Cardiac muscle cell (in vitro differentiated cells and primary cell): ENCODE data around the gene ZNRF4. TPM values are rescaled to one million over a fixed set of nuclear protein-coding genes. Genes with fewer than 3 reads are reported as not detected.
A peak's percentile ranks its signal among the peaks of the same experiment; 100 is the strongest.
"Not testable (repeated sequence)": the region's sequence is repeated elsewhere in the genome, so short reads cannot be mapped to it uniquely, and the experiment has no call there.

Experiments used
- DNase-seq, 2 donors: peaks; one replicate each; pipeline versions ENCODE4 v3.0.0 to v3.0.0-alpha.2; 2010 to 2017; ENCODE audit warnings: low read depth in 1 of 2, low spot score in 1 of 2
- H3K27ac ChIP-seq: fragments of 200-600 bp; sonication (generic); 2 replicates; pipeline ENCODE4 v1.5.1; 2016
- H3K27me3 ChIP-seq: fragments of 200-600 bp; sonication (generic); 2 replicates; pipeline ENCODE4 v1.6.0; 2016; ENCODE audit warnings: control low read depth
- H3K36me3 ChIP-seq: fragments of 200-600 bp; sonication (generic); 2 replicates; pipeline ENCODE4 v1.5.1; 2016; ENCODE audit warnings: control low read depth
- H3K4me1 ChIP-seq: fragments of 200-600 bp; sonication (generic); 2 replicates; pipeline ENCODE4 v1.8.1; 2017; ENCODE audit warnings: low read depth, mild to moderate bottlenecking, mixed run types
- H3K4me3 ChIP-seq: fragments of 200-600 bp; sonication (generic); 2 replicates; pipeline ENCODE4 v1.5.1; 2016; ENCODE audit warnings: mild to moderate bottlenecking
- H3K9me3 ChIP-seq: fragments of 200-600 bp; sonication (generic); 2 replicates; pipeline ENCODE4 v1.5.1; 2017; ENCODE audit warnings: low read depth, mild to moderate bottlenecking, control low read depth
- CTCF ChIP-seq: IDR thresholded peaks from 2 replicates; pipeline ENCODE4 v1.5.1; 2012; ENCODE audit warnings: low read depth, mild to moderate bottlenecking, low read length
- polyA plus RNA-seq: library from polyadenylated mRNA; unstranded; fragments of >200 nt; fragmentation: Nextera tagmentation; extraction: Ambion mirVana; gene quantifications from 2 replicates; pipeline ENCODE4 v1.2.1, GENCODE V29; 2016
- total RNA-seq: library from RNA; depleted of rRNA; stranded (reverse); fragments of >200 nt; gene quantifications from 2 replicates; pipeline ENCODE4 v1.2.3, GENCODE V29; 2016

Gene ZNRF4
- total and polyA plus RNA-seq, 2 experiments from 2014 or later = not detected

GRCh38 chr19:5436106-5436947 is 18.9 kb upstream of the ZNRF4 start:
- Histone ChIP-seq H3K36me3 (no peaks in the 10 kb centered on the region), H3K4me3 (peak overlapping the region; percentile 41), H3K9me3 (no peaks in the 10 kb centered on the region), H3K27me3 (peaks cover 65% of the 10 kb centered on the region), H3K27ac (no peak overlapping the region), H3K4me1 (no peaks in the 10 kb centered on the region)
- peak; percentile 78 to 86 for DNase-seq
- TF ChIP-seq CTCF = no peak

GRCh38 chr19:5436948-5437306 is 18.3 kb upstream of the ZNRF4 start:
- Histone ChIP-seq H3K9me3 (no peaks in the 10 kb centered on the region), H3K27me3 (peaks cover 68% of the 10 kb centered on the region), H3K4me1 (no peaks in the 10 kb centered on the region), H3K27ac (no peak overlapping the region), H3K36me3 (no peaks in the 10 kb centered on the region), H3K4me3 (peak overlapping the region; percentile 41)
- DNase-seq = no peak
- no peak for TF ChIP-seq CTCF

- not testable (repeated sequence) for H3K9me3 ChIP-seq, DNase-seq, H3K36me3 ChIP-seq, H3K4me1 ChIP-seq, H3K4me3 ChIP-seq, H3K27ac ChIP-seq
- H3K27me3 ChIP-seq = peaks cover 69% of the 10 kb centered on the region
Observed at GRCh38 chr19:5438756-5439155, 16.5 kb upstream of the ZNRF4 start.

- no peaks in the 10 kb centered on the region for H3K4me1 ChIP-seq
- no peaks in the 10 kb centered on the region for H3K36me3 ChIP-seq
- DNase-seq = no peak
- H3K27ac ChIP-seq = no peak overlapping the region
- H3K27me3 ChIP-seq = peaks cover 63% of the 10 kb centered on the region
- H3K4me3 ChIP-seq = no peak overlapping the region
- TF ChIP-seq CTCF = no peak
- H3K9me3 ChIP-seq = no peaks in the 10 kb centered on the region
Observed at GRCh38 chr19:5439452-5439851, 15.8 kb upstream of the ZNRF4 start.

GRCh38 chr19:5440299-5440698 is 14.9 kb upstream of the ZNRF4 start:
- Histone ChIP-seq H3K36me3 (no peaks in the 10 kb centered on the region), H3K4me3 (no peak overlapping the region), H3K4me1 (no peaks in the 10 kb centered on the region), H3K27ac (no peak overlapping the region), H3K9me3 (no peaks in the 10 kb centered on the region), H3K27me3 (peaks cover 55% of the 10 kb centered on the region)
- no peak for DNase-seq
- no peak for TF ChIP-seq CTCF

GRCh38 chr19:5443723-5444122 is 11.5 kb upstream of the ZNRF4 start:
- Histone ChIP-seq H3K36me3 (no peaks in the 10 kb centered on the region), H3K9me3 (no peaks in the 10 kb centered on the region), H3K27ac (no peak overlapping the region), H3K4me1 (no peaks in the 10 kb centered on the region), H3K4me3 (no peak overlapping the region), H3K27me3 (peaks cover 28% of the 10 kb centered on the region)
- no peak for TF ChIP-seq CTCF
- DNase-seq = no peak
